Measurements from ENCODE around the gene EGR1. TPM values are rescaled to one million over a fixed set of nuclear protein-coding genes. Genes with fewer than 3 reads are reported as not detected.
"Not testable (repeated sequence)": the region's sequence is repeated elsewhere in the genome, so short reads cannot be mapped to it uniquely, and the experiment has no call there.

EGR1 gene
- total and polyA plus RNA-seq, 8 donors: 23.6 to 1,036 (median 228) TPM

GRCh38 chr5:138469540-138470321 is 4.5 kb downstream of the EGR1 start:
- DNase-seq: peak in 2 of 4 donors; percentile 51 to 72
- H3K4me3 ChIP-seq: no peak overlapping the region
- no peak overlapping the region for H3K27ac ChIP-seq
- H3K4me1 ChIP-seq: peaks cover 16 to 33% of the 10 kb centered on the region in 2 donors
- ATAC-seq: no peak
- no peaks in the 10 kb centered on the region for H3K9me3 ChIP-seq
- H3K27me3 ChIP-seq: peaks cover 0 to 8% of the 10 kb centered on the region in 2 donors
- TF ChIP-seq CTCF (IDR thresholded peaks at IDR 0.05): no peak
- intact Hi-C loops (cut with DNase I): no loop called here
- H3K36me3 ChIP-seq: peaks cover 0 to 18% of the 10 kb centered on the region in 2 donors

- intact Hi-C loops (cut with DNase I): no loop called here
- TF ChIP-seq CTCF (IDR thresholded peaks at IDR 0.05): no peak
- Histone ChIP-seq H3K4me1 (peaks cover 16 to 33% of the 10 kb centered on the region in 2 donors), H3K9me3 (no peaks in the 10 kb centered on the region), H3K27ac (no peak overlapping the region), H3K27me3 (peaks cover 0 to 8% of the 10 kb centered on the region in 2 donors), H3K4me3 (no peak overlapping the region), H3K36me3 (peaks cover 0 to 18% of the 10 kb centered on the region in 2 donors)
- DNase-seq: peak in 1 of 4 donors; percentile 36
- no peak for ATAC-seq
Measured at GRCh38 chr5:138470322-138471051, 5.2 kb downstream of the EGR1 start.

DNA sequence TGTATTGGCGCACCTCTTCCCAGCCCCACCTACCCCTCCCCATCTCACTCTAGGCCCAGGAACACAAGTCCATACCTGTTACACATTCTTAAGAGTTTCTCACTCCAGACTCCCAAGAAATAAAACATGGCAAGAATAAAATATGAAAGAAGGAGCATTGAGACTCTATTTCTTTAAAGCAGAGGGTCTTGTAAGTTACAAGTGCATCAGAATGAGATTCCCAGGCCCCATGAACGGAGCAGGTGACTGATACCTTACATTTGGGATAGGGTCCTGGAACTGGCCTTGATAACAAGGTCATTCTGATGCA is 5.7 kb downstream of the EGR1 start:
- intact Hi-C loops (cut with DNase I): no loop called here
- Histone ChIP-seq H3K36me3 (peaks cover 0 to 18% of the 10 kb centered on the region in 2 donors), H3K4me3 (no peak overlapping the region), H3K9me3 (no peaks in the 10 kb centered on the region), H3K4me1 (peaks cover 16 to 29% of the 10 kb centered on the region in 2 donors), H3K27me3 (peaks cover 0 to 4% of the 10 kb centered on the region in 2 donors), H3K27ac (no peak overlapping the region)
- ATAC-seq (no peak), DNase-seq (no peak)
- TF ChIP-seq CTCF (IDR thresholded peaks at IDR 0.05): no peak

DNA sequence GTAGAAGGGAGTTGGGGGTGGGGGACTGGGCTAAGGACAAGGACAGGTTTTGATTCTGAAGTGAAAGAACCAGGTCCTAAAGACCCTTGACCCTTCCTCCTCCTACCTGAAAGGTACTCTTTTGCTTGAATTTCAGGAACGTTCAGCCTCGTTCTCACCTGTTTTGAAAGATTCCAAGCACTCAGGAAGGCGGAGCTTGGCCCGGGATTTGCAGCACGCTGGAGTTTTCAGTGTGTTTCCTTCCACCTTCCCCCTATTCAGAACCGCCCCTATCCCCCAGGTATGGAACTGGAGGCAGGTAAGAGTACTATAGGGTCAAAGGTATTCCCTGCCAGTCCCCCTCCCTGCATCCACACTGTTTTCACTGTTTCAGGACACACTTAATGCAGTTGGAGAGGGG is 7.1 kb downstream of the EGR1 start:
- H3K4me3 ChIP-seq: no peak overlapping the region
- H3K27me3 ChIP-seq: no peaks in the 10 kb centered on the region
- H3K9me3 ChIP-seq: no peaks in the 10 kb centered on the region
- no peak overlapping the region for H3K27ac ChIP-seq
- peaks cover 0 to 10% of the 10 kb centered on the region in 2 donors for H3K36me3 ChIP-seq
- no peak for ATAC-seq
- no peak for TF ChIP-seq CTCF (IDR thresholded peaks at IDR 0.05)
- H3K4me1 ChIP-seq: peaks cover 2 to 16% of the 10 kb centered on the region in 2 donors
- intact Hi-C loops (cut with DNase I): no loop called here
- DNase-seq: no peak

DNA sequence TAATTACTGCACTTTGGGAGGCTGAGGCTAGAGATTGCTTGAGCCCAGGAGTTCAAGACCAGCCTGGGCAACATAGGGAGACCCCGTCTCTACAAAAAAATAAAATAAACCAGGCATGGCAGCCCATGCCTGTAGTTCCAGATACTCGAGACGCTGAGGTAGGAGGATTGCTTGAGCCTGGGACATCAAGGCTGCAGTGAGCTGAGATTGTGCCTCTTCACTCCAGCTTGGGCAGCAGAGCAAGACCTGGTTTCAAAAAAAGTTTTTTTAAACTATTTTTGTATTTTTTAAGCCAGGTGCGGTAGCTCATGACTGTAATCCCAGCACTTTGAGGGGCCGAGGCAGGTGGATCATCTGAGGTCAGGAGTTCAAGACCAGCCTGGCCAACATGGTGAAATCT is 7.9 kb downstream of the EGR1 start:
- H3K9me3 ChIP-seq; H3K36me3 ChIP-seq; H3K4me3 ChIP-seq; intact Hi-C loops (cut with DNase I); H3K27me3 ChIP-seq; DNase-seq; H3K4me1 ChIP-seq; H3K27ac ChIP-seq; ATAC-seq: not testable (repeated sequence)
